Stimulated activated CD4-positive, alpha-beta T cell treated with anti-CD3 and anti-CD28 coated beads, Interleukin-1b, Interleukin-23, amount 100 ng/mL, for 4 hours (primary cell): ENCODE measurements around the gene TMEM245.
"Not testable (repeated sequence)": the region's sequence is repeated elsewhere in the genome, so short reads cannot be mapped to it uniquely, and the experiment has no call there.

Experiments
- DNase-seq, 2 donors: peaks; one replicate each; pipeline ENCODE4 v3.0.0-alpha.2; 2020; ENCODE audit warnings: low read depth in 2 of 2

The TMEM245 gene

GRCh38 chr9:109064963-109065702, 54.6 kb downstream of the TMEM245 start:
- DNase-seq: no peak

GRCh38 chr9:109063760-109064159, 56.0 kb downstream of the TMEM245 start:
- DNase-seq: no peak

GRCh38 chr9:109062543-109062942, 57.2 kb downstream of the TMEM245 start:
- DNase-seq: no peak

- no peak for DNase-seq
These were observed 59.6 kb downstream of the TMEM245 start for GRCh38 chr9:109060191-109060590.

GRCh38 chr9:109053121-109053520, 66.6 kb downstream of the TMEM245 start:
- not testable (repeated sequence) for DNase-seq

- no peak for DNase-seq
These were observed 67.3 kb downstream of the TMEM245 start for GRCh38 chr9:109052416-109052815.

GRCh38 chr9:109051733-109052132, 68.0 kb downstream of the TMEM245 start:
- DNase-seq: no peak

- no peak for DNase-seq
These were observed 69.3 kb downstream of the TMEM245 start for GRCh38 chr9:109050444-109050843.

- DNase-seq: no peak
These were observed 70.9 kb downstream of the TMEM245 start for GRCh38 chr9:109048822-109049221.

GRCh38 chr9:109047259-109047658, 72.5 kb downstream of the TMEM245 start:
- no peak for DNase-seq

- DNase-seq: no peak
These were observed 73.4 kb downstream of the TMEM245 start for GRCh38 chr9:109046346-109046745.

GRCh38 chr9:109043578-109043977, 76.2 kb downstream of the TMEM245 start:
- DNase-seq: no peak

- DNase-seq: no peak
These were observed 79.2 kb downstream of the TMEM245 start for GRCh38 chr9:109040571-109040970.

GRCh38 chr9:109039539-109039938, 80.2 kb downstream of the TMEM245 start:
- no peak for DNase-seq

GRCh38 chr9:109037946-109038715, 81.6 kb downstream of the TMEM245 start:
- no peak for DNase-seq

GRCh38 chr9:109036744-109037680, 82.7 kb downstream of the TMEM245 start:
- DNase-seq: no peak

- DNase-seq: no peak
These were observed 83.9 kb downstream of the TMEM245 start for GRCh38 chr9:109035684-109036423.

- no peak for DNase-seq
These were observed 85.6 kb downstream of the TMEM245 start for GRCh38 chr9:109033941-109034700.

GRCh38 chr9:109031241-109031640, 88.5 kb downstream of the TMEM245 start:
- DNase-seq: no peak

- DNase-seq: no peak
These were observed 89.3 kb downstream of the TMEM245 start for GRCh38 chr9:109030426-109030825.

- DNase-seq: no peak
These were observed 91.3 kb downstream of the TMEM245 start for GRCh38 chr9:109028457-109028856.
